A673 (cell line): Measurements from ENCODE around the gene PTPDC1. TPM values are rescaled to one million over a fixed set of nuclear protein-coding genes. Genes with fewer than 3 reads are reported as not detected.
"Not testable (repeated sequence)": the region's sequence is repeated elsewhere in the genome, so short reads cannot be mapped to it uniquely, and the experiment has no call there.

Experiments used
- BruUV-seq: library from RNA; stranded (reverse); fragments of 400-500 nt; replicated peaks from 2 replicates; lab custom pipeline; 2021; lab: Mats Ljungman, UMichigan
- CTCF ChIA-PET: fragments of 300-600 bp; sonication (Branson Sonifier 250); formaldehyde crosslinking; loops from one replicate; lab custom pipeline; 2022; ENCODE audit warnings: antibody characterized with exemption; lab: Charles Lee
- POLR2A ChIA-PET: fragments of 300-600 bp; sonication (Branson Sonifier 250); formaldehyde crosslinking; loops from one replicate; lab custom pipeline; 2022; ENCODE audit warnings: antibody characterized with exemption; ENCODE audit not compliant: low non-redundant PET; lab: Charles Lee
- DNase-seq: peaks from one replicate; pipeline ENCODE4 v3.0.0-alpha.2; 2015; ENCODE audit warnings: low spot score
- H3K27ac ChIP-seq: fragments of 200-600 bp; sonication (generic); 2 replicates; pipeline ENCODE4 v1.5.1; 2016; ENCODE audit warnings: mixed run types, low read depth, mild to moderate bottlenecking, mixed read lengths, antibody characterized with exemption, low read length; ENCODE audit not compliant: poor library complexity, severe bottlenecking
- H3K27me3 ChIP-seq: fragments of 200-600 bp; sonication (generic); replicated peaks from 2 replicates; pipeline ENCODE4 v1.6.1; 2017; ENCODE audit warnings: mixed run types, low read depth, mild to moderate bottlenecking, mixed read lengths, antibody characterized with exemption, low read length; ENCODE audit not compliant: insufficient read depth, poor library complexity
- H3K36me3 ChIP-seq: fragments of 200-600 bp; sonication (generic); 2 replicates; pipeline ENCODE4 v1.6.1; 2016; ENCODE audit warnings: mixed run types, mild to moderate bottlenecking, mixed read lengths, antibody characterized with exemption, low read length; ENCODE audit not compliant: insufficient read depth, poor library complexity, severe bottlenecking
- H3K4me1 ChIP-seq: fragments of 200-600 bp; sonication (generic); 2 replicates; pipeline ENCODE4 v1.6.1; 2017; ENCODE audit warnings: mixed run types, mild to moderate bottlenecking, mixed read lengths, antibody characterized with exemption, low read length; ENCODE audit not compliant: insufficient read depth, poor library complexity, severe bottlenecking
- H3K4me3 ChIP-seq: fragments of 200-600 bp; sonication (generic); 2 replicates; pipeline ENCODE4 v1.5.1; 2016; ENCODE audit warnings: low read depth, mixed run types, mild to moderate bottlenecking, mixed read lengths, low read length; ENCODE audit not compliant: poor library complexity, severe bottlenecking
- H3K9me3 ChIP-seq: fragments of 200-600 bp; sonication (generic); 2 replicates; pipeline ENCODE4 v1.6.1; 2016; ENCODE audit warnings: mixed run types, low read depth, mild to moderate bottlenecking, mixed read lengths, antibody characterized with exemption, low read length; ENCODE audit not compliant: poor library complexity, severe bottlenecking
- CTCF ChIP-seq: fragments of 300-800, 200-600 bp; sonication (generic); conservative IDR thresholded peaks from 2 replicates; pipeline ENCODE4 v1.5.1; 2017; ENCODE audit warnings: low read depth, mild to moderate bottlenecking, antibody characterized with exemption, low read length, moderate library complexity, mixed read lengths
- EZH2 ChIP-seq: fragments of 200-600 bp; sonication (generic); IDR thresholded peaks from 2 replicates; pipeline ENCODE4 v1.6.1; 2017; ENCODE audit warnings: borderline replicate concordance, low read depth, mild to moderate bottlenecking, mixed read lengths, antibody characterized with exemption, low read length; ENCODE audit not compliant: poor library complexity, severe bottlenecking
- intact Hi-C: fragments of 100-400 bp; cut with micrococcal nuclease; formaldehyde crosslinking; loops from one replicate; pipeline ENCODE4 v1.10.0; 2022; ENCODE audit not compliant: unreplicated experiment
- total RNA-seq: library from RNA; stranded (reverse); gene quantifications from 2 replicates; pipeline ENCODE4 v1.2.3, GENCODE V29; 2021

Gene PTPDC1
- total RNA-seq, 1 experiment from 2014 or later = 3.5 TPM

- Histone ChIP-seq H3K4me1 (no peaks in the 10 kb centered on the region), H3K4me3 (no peak overlapping the region), H3K9me3 (no peaks in the 10 kb centered on the region), H3K27me3 (no peaks in the 10 kb centered on the region), H3K36me3 (no peaks in the 10 kb centered on the region), H3K27ac (no peak overlapping the region)
- DNase-seq = no peak
- ChIA-PET CTCF (no interaction called here), POLR2A (no interaction called here)
- no TSS peak for BruUV-seq
- no peak for TF ChIP-seq CTCF
- no peak for TF ChIP-seq EZH2
- intact Hi-C loops = no loop called here
Measured at GRCh38 chr9:94111446-94111845, 27.2 kb downstream of the PTPDC1 start.

DNA sequence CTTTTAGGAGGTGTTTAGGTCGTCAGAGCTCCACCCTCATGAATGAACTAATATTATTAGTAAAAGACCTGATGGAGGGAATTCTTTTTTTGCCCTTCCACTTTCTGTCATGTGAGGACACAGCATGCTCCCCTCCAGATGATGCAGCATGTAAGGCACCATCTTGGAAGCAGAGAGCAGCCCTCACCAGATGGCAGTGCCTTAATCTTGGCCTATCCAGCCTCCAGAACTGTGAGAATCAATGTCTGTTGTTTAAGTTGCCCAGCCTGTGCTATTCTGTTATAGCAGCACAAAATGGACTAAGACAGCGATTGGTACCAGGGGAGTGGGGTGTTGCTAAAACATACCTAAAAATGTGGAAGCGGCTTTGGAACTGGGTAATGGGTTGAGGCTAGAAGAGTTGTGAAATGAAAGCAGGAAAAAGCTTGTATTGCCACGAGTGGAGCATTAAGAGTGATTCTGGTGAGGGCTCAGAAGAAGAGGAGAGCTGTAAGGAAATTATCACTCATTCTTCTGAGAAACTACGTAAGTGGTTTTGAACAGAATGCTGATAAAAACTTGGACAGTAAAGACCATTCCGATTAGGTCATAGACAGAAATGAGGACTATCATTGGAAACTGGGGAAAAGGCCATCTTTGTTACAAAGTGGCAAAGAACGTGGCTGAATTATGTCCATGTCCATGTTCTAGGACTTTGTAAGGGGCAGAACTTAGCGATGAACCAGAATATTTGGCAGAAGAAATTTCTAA lies 28.6 kb downstream of the PTPDC1 start:
- ChIA-PET CTCF (no interaction called here), POLR2A (no interaction called here)
- no TSS peak for BruUV-seq
- Histone ChIP-seq H3K4me3 (no peak overlapping the region), H3K27me3 (no peaks in the 10 kb centered on the region), H3K4me1 (no peaks in the 10 kb centered on the region), H3K9me3 (no peaks in the 10 kb centered on the region), H3K27ac (no peak overlapping the region), H3K36me3 (no peaks in the 10 kb centered on the region)
- no peak for TF ChIP-seq EZH2
- TF ChIP-seq CTCF = no peak
- no peak for DNase-seq
- intact Hi-C loops = no loop called here

- DNase-seq, H3K36me3 ChIP-seq, intact Hi-C loops, H3K9me3 ChIP-seq, H3K4me1 ChIP-seq, H3K4me3 ChIP-seq, H3K27me3 ChIP-seq, CTCF ChIA-PET, POLR2A ChIA-PET, BruUV-seq, H3K27ac ChIP-seq: not testable (repeated sequence)
Measured at GRCh38 chr9:94120088-94120487, 35.8 kb downstream of the PTPDC1 start.
